HepG2 (cell line): ENCODE results near the gene UBR4.

Experiments used
- CBX1 ChIP-seq: IDR thresholded peaks from one replicate; pipeline ENCODE4 v1.6.1; 2016; ENCODE audit warnings: antibody characterized with exemption, low read depth
- FOXP1 ChIP-seq, 2 experiments: fragments of 450-650 bp in 1 of 2; IDR thresholded peaks; 2 replicates each; pipeline ENCODE4 v1.6.1; 2017 to 2018; ENCODE audit warnings: antibody characterized with exemption in 1 of 2
- HDAC2 ChIP-seq: sonication (generic); formaldehyde crosslinking; IDR thresholded peaks from 2 replicates; pipeline ENCODE4 v1.4.0; 2020; ENCODE audit warnings: missing genetic modification reagents
- KLF12 ChIP-seq: sonication (generic); formaldehyde crosslinking; IDR thresholded peaks from 2 replicates; pipeline ENCODE4 v1.4.0; 2020; ENCODE audit warnings: missing genetic modification reagents, borderline replicate concordance
- MBNL3 ChIP-seq: fragments of 250-450 bp; sonication (Bioruptor Pico); conservative IDR thresholded peaks from 2 replicates; pipeline ENCODE4 v1.8.0; 2022; ENCODE audit warnings: mild to moderate bottlenecking, inconsistent platforms
- POLR2A ChIP-seq, 2 experiments: IDR thresholded peaks; 2 replicates each; pipeline ENCODE4 v1.6.1; 2011; ENCODE audit warnings: low read depth in 2 of 2, low read length in 2 of 2, mild to moderate bottlenecking in 1 of 2, moderate library complexity in 1 of 2; ENCODE audit not compliant: insufficient read depth in 1 of 2
- SALL1 ChIP-seq: sonication (generic); formaldehyde crosslinking; IDR thresholded peaks from 2 replicates; pipeline ENCODE4 v1.8.0; 2022; ENCODE audit warnings: mild to moderate bottlenecking, missing genetic modification reagents
- USF2 ChIP-seq, 2 experiments: sonication (generic) in 1 of 2; formaldehyde crosslinking in 1 of 2; IDR thresholded peaks; 2 replicates each; pipeline versions ENCODE4 v1.5.1 to v1.6.1; 2011 to 2020; ENCODE audit warnings: borderline replicate concordance in 1 of 2, low read depth in 1 of 2, low read length in 1 of 2, mild to moderate bottlenecking in 1 of 2, missing genetic modification reagents in 1 of 2, moderate library complexity in 1 of 2
- ZFP36 ChIP-seq: fragments of 150-350 bp; IDR thresholded peaks from 2 replicates; pipeline ENCODE4 v1.6.1; 2018; ENCODE audit warnings: borderline replicate concordance, low read length, low read depth; ENCODE audit not compliant: partially characterized antibody

GRCh38 chr1:19036041-19036812, 173.8 kb downstream of the UBR4 start:
- TF ChIP-seq POLR2A (IDR thresholded peaks at IDR 0.05; ENCODE audit: insufficient read depth in 1 of 2, low read depth in 2 of 2, low read length in 2 of 2) (no peak), ZFP36 (no peak), USF2 (IDR thresholded peaks at IDR 0.05; ENCODE audit: low read depth, low read length) (no peak), USF2 (CRISPR knock-in tag; IDR thresholded peaks at IDR 0.05; ENCODE audit: borderline replicate concordance) (no peak), FOXP1 (IDR thresholded peaks at IDR 0.05) (no peak), FOXP1 (CRISPR knock-in tag; IDR thresholded peaks at IDR 0.05) (no peak), MBNL3 (CRISPR knock-in tag) (no peak), HDAC2 (no peak), KLF12 (CRISPR knock-in tag) (no peak), CBX1 (no peak), SALL1 (CRISPR knock-in tag) (no peak)
